Measurements from ENCODE around the gene KIF26A.

KIF26A gene

DNA sequence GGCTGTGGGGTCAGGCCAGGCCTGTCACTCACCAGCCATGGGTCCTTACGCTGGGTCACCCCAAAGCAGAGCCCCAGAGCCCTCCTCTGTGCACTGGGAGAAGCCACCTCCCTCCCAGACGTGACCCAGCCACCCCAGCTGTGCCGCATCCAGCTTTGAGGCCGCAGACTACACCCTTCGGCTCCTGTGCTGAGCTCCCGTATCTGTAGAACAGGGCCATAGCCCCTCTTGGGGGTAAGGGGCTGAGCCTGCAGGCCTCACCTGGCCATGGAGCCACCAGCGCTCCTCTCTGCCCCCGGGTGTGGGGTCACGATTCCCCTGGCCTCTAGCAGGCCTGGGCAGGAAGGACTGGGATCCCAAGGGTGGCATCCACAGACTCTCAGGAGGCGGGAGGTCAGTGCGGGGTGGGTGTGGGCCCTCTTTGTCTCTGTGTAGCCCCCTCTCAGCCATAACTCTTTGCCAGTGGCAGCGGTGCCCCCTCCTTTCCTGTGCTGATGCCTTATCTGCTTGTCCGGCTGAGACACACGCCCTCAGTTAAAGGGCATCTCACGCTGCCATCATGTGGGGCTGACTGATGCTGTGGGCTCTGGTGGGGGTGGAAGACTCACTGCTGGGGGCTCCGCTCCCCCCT is 36.6 kb upstream of the KIF26A start:
- Histone ChIP-seq H2AFZ (ENCODE audit: low read depth, low read length, severe bottlenecking) (no peak overlapping the region), H3K9ac (ENCODE audit: low read length) (no peak overlapping the region), H3F3A (ENCODE audit: insufficient read depth) (no peaks in the 10 kb centered on the region), H3K9me2 (replicated peaks; ENCODE audit: insufficient read depth, low read length) (no peaks in the 10 kb centered on the region), H3K36me3 (ENCODE audit: low read length) (no peaks in the 10 kb centered on the region), H3K27me3 (ENCODE audit: low read length) (no peaks in the 10 kb centered on the region), H3K9me3 (ENCODE audit: insufficient read depth, low read length) (no peaks in the 10 kb centered on the region), H3K4me2 (ENCODE audit: low read depth, low read length, poor library complexity, severe bottlenecking) (no peak overlapping the region), H3K4me3 (ENCODE audit: insufficient read depth, low read length, poor library complexity, severe bottlenecking) (no peak overlapping the region), H3K79me2 (ENCODE audit: insufficient read depth, low read length) (no peaks in the 10 kb centered on the region), H3K27ac (ENCODE audit: low read depth, low read length) (no peak overlapping the region), H4K20me1 (ENCODE audit: low read depth, low read length) (no peaks in the 10 kb centered on the region)
- TF ChIP-seq, protein P1, sequence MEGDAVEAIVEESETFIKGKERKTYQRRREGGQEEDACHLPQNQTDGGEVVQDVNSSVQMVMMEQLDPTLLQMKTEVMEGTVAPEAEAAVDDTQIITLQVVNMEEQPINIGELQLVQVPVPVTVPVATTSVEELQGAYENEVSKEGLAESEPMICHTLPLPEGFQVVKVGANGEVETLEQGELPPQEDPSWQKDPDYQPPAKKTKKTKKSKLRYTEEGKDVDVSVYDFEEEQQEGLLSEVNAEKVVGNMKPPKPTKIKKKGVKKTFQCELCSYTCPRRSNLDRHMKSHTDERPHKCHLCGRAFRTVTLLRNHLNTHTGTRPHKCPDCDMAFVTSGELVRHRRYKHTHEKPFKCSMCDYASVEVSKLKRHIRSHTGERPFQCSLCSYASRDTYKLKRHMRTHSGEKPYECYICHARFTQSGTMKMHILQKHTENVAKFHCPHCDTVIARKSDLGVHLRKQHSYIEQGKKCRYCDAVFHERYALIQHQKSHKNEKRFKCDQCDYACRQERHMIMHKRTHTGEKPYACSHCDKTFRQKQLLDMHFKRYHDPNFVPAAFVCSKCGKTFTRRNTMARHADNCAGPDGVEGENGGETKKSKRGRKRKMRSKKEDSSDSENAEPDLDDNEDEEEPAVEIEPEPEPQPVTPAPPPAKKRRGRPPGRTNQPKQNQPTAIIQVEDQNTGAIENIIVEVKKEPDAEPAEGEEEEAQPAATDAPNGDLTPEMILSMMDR (IDR thresholded peaks at IDR 0.05; ENCODE audit: insufficient read depth, low read length, poor library complexity, severe bottlenecking): no peak
- no peak for TF ChIP-seq EZH2phosphoT487 (conservative IDR thresholded peaks at IDR 0.05; ENCODE audit: low read length)

DNA sequence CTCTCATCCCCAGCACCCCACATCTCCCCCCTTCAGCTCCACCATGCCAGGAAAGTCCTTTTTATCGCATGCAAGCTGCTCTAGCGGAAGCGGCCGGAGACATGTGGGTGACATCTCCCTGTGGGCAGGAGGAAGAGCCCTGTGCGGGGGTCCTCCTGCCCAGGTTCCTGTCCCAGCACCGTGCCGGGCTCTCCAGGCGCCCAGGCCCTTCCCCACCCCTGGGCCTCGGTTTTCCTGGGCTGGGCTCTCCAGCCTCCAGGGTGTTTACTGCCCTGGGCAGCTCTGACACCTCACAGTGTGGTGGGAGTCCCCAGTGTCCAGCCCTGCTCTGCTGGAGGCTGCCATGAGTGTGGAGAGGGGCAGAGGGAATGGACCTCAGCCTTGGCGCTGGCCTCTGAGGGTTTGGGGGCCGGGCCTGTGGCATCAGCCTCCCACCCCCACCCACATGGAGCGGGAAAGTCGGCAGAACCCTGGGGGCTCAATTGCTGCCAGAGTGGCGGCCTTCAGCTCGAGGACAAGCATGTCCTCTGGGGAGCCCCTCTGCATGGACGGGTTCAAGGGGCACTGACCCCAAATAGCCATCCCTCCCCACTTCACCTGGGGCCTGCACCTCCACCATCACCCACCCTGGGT is 36.0 kb upstream of the KIF26A start:
- no peak for TF ChIP-seq EZH2phosphoT487 (conservative IDR thresholded peaks at IDR 0.05; ENCODE audit: low read length)
- TF ChIP-seq, protein P1 (IDR thresholded peaks at IDR 0.05; ENCODE audit: insufficient read depth, low read length, poor library complexity, severe bottlenecking): no peak
- Histone ChIP-seq H3K27ac (ENCODE audit: low read depth, low read length) (no peak overlapping the region), H3K4me2 (ENCODE audit: low read depth, low read length, poor library complexity, severe bottlenecking) (no peak overlapping the region)

GRCh38 chr14:104103061-104103445 is 35.3 kb upstream of the KIF26A start:
- no peaks in the 10 kb centered on the region for H3F3A ChIP-seq (ENCODE audit: insufficient read depth)
- H3K27ac ChIP-seq (ENCODE audit: low read depth, low read length): no peak overlapping the region
- H3K27me3 ChIP-seq (ENCODE audit: low read length): no peaks in the 10 kb centered on the region
- no peak overlapping the region for H3K9ac ChIP-seq (ENCODE audit: low read length)
- H3K4me2 ChIP-seq (ENCODE audit: low read depth, low read length, poor library complexity, severe bottlenecking): no peak overlapping the region
- TF ChIP-seq EZH2phosphoT487 (conservative IDR thresholded peaks at IDR 0.05; ENCODE audit: low read length): no peak
- TF ChIP-seq, protein P1 (IDR thresholded peaks at IDR 0.05; ENCODE audit: insufficient read depth, low read length, poor library complexity, severe bottlenecking): peak; percentile 14
- no peaks in the 10 kb centered on the region for H3K36me3 ChIP-seq (ENCODE audit: low read length)
- no peak overlapping the region for H2AFZ ChIP-seq (ENCODE audit: low read depth, low read length, severe bottlenecking)
- H4K20me1 ChIP-seq (ENCODE audit: low read depth, low read length): no peaks in the 10 kb centered on the region
- H3K4me3 ChIP-seq (ENCODE audit: insufficient read depth, low read length, poor library complexity, severe bottlenecking): no peak overlapping the region
- no peaks in the 10 kb centered on the region for H3K9me2 ChIP-seq (replicated peaks; ENCODE audit: insufficient read depth, low read length)
- no peaks in the 10 kb centered on the region for H3K79me2 ChIP-seq (ENCODE audit: insufficient read depth, low read length)
- H3K9me3 ChIP-seq (ENCODE audit: insufficient read depth, low read length): no peaks in the 10 kb centered on the region

More for the DNA sequence above, 36.0 kb upstream of the KIF26A start:
- no peak overlapping the region for H3K9ac ChIP-seq (ENCODE audit: low read length)
- no peak overlapping the region for H3K4me3 ChIP-seq (ENCODE audit: insufficient read depth, low read length, poor library complexity, severe bottlenecking)
- no peaks in the 10 kb centered on the region for H4K20me1 ChIP-seq (ENCODE audit: low read depth, low read length)
- no peaks in the 10 kb centered on the region for H3K79me2 ChIP-seq (ENCODE audit: insufficient read depth, low read length)
- no peaks in the 10 kb centered on the region for H3K27me3 ChIP-seq (ENCODE audit: low read length)
- H3K9me2 ChIP-seq (replicated peaks; ENCODE audit: insufficient read depth, low read length): no peaks in the 10 kb centered on the region
- no peaks in the 10 kb centered on the region for H3F3A ChIP-seq (ENCODE audit: insufficient read depth)
- H2AFZ ChIP-seq (ENCODE audit: low read depth, low read length, severe bottlenecking): no peak overlapping the region
- H3K36me3 ChIP-seq (ENCODE audit: low read length): no peaks in the 10 kb centered on the region
- no peaks in the 10 kb centered on the region for H3K9me3 ChIP-seq (ENCODE audit: insufficient read depth, low read length)
